KMS-11 (cell line): ENCODE results near the gene STAMBPL1.
"Not testable (repeated sequence)": the region's sequence is repeated elsewhere in the genome, so short reads cannot be mapped to it uniquely, and the experiment has no call there.

ENCODE experiments used
- H2AFZ ChIP-seq: fragments of 200-600 bp; sonication (generic); 2 replicates; pipeline ENCODE4 v1.6.1; 2016; ENCODE audit warnings: antibody characterized with exemption, mixed run types, low read depth
- H3K27ac ChIP-seq: fragments of 200-600 bp; sonication (generic); 2 replicates; pipeline ENCODE4 v1.6.1; 2016; ENCODE audit warnings: mild to moderate bottlenecking, mixed run types
- H3K27me3 ChIP-seq: fragments of 200-600 bp; sonication (generic); 2 replicates; pipeline ENCODE4 v1.6.1; 2017; ENCODE audit warnings: mild to moderate bottlenecking, low read depth, mixed run types, moderate library complexity; ENCODE audit not compliant: insufficient read depth
- H3K36me3 ChIP-seq: fragments of 200-600 bp; sonication (generic); 2 replicates; pipeline ENCODE4 v1.6.1; 2017; ENCODE audit warnings: mild to moderate bottlenecking, mixed run types; ENCODE audit not compliant: insufficient read depth
- H3K4me1 ChIP-seq: fragments of 200-600 bp; sonication (generic); 2 replicates; pipeline ENCODE4 v1.6.1; 2016; ENCODE audit warnings: mild to moderate bottlenecking, low read depth, mixed run types; ENCODE audit not compliant: poor library complexity, severe bottlenecking
- H3K4me2 ChIP-seq: fragments of 200-600 bp; sonication (generic); 2 replicates; pipeline ENCODE4 v1.7.0; 2016; ENCODE audit warnings: mild to moderate bottlenecking, mixed run types
- H3K4me3 ChIP-seq: fragments of 200-600 bp; sonication (generic); IDR thresholded peaks from 2 replicates; pipeline ENCODE4 v1.6.1; 2017; ENCODE audit warnings: low read depth, low read length, mixed read lengths; ENCODE audit not compliant: insufficient read depth
- H3K79me2 ChIP-seq: fragments of 200-600 bp; sonication (generic); 2 replicates; pipeline ENCODE4 v1.6.1; 2016; ENCODE audit warnings: low read depth, mixed run types; ENCODE audit not compliant: insufficient read depth
- H3K9ac ChIP-seq: fragments of 200-600 bp; sonication (generic); 2 replicates; pipeline ENCODE4 v1.6.1; 2016; ENCODE audit warnings: mild to moderate bottlenecking, mixed run types
- H4K20me1 ChIP-seq: fragments of 200-600 bp; sonication (generic); 2 replicates; pipeline ENCODE4 v1.6.1; 2016; ENCODE audit warnings: mild to moderate bottlenecking, mixed run types; ENCODE audit not compliant: insufficient read depth
- TF ChIP-seq, protein P1 (sequence below): fragments of 200-600 bp; sonication (generic); conservative IDR thresholded peaks from 2 replicates; pipeline ENCODE4 v1.6.1; 2017; ENCODE audit warnings: low read depth, mild to moderate bottlenecking, antibody characterized with exemption, low read length, moderate library complexity, mixed read lengths

The STAMBPL1 gene

DNA sequence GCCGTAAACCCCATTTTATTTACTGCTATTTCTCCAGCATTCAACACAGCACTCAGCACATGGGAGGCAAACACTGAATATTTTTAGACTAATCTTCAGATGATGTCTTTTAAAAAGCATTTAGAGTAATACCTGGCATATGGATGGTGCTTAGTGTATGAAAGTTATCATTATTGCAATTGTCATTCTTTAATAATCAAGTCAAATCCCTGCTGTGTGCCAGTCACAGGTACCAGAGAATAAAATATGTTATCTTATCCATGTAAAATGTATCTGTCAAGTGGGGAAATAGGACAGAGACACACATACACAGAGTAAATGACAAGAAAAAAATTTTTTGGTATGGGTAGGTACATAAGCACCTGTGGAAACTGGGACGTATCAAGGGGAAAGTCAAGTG is 46.9 kb upstream of the STAMBPL1 start:
- Histone ChIP-seq H3K79me2 (no peaks in the 10 kb centered on the region), H3K9ac (no peak overlapping the region), H3K36me3 (no peaks in the 10 kb centered on the region), H3K4me2 (no peak overlapping the region), H3K27me3 (no peaks in the 10 kb centered on the region), H2AFZ (no peak overlapping the region), H4K20me1 (no peaks in the 10 kb centered on the region), H3K4me3 (no peak overlapping the region), H3K4me1 (peaks cover 7% of the 10 kb centered on the region), H3K27ac (no peak overlapping the region)
- TF ChIP-seq, protein P1, sequence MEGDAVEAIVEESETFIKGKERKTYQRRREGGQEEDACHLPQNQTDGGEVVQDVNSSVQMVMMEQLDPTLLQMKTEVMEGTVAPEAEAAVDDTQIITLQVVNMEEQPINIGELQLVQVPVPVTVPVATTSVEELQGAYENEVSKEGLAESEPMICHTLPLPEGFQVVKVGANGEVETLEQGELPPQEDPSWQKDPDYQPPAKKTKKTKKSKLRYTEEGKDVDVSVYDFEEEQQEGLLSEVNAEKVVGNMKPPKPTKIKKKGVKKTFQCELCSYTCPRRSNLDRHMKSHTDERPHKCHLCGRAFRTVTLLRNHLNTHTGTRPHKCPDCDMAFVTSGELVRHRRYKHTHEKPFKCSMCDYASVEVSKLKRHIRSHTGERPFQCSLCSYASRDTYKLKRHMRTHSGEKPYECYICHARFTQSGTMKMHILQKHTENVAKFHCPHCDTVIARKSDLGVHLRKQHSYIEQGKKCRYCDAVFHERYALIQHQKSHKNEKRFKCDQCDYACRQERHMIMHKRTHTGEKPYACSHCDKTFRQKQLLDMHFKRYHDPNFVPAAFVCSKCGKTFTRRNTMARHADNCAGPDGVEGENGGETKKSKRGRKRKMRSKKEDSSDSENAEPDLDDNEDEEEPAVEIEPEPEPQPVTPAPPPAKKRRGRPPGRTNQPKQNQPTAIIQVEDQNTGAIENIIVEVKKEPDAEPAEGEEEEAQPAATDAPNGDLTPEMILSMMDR = no peak

DNA sequence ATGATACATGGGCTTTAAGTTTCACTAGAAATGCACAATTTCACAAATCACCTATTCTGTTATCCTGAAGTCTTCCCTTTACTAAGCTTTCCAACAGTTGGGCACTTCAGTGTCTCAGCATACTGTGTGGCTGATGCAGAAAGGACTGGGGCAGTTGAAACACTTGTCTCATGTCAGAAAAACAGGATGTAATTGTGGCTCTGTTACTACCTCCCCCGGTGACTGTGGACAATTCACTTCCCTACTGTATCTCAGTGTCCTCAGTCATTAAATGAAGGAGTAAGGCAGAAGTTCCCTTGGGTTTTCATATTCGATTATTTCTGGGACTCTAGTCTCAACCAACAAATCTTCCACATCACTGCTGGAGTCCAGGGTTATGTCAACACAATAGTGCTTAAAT is 46.3 kb upstream of the STAMBPL1 start:
- Histone ChIP-seq H3K4me2 (no peak overlapping the region), H4K20me1 (no peaks in the 10 kb centered on the region), H3K4me1 (peaks cover 7% of the 10 kb centered on the region), H3K27ac (no peak overlapping the region), H3K79me2 (no peaks in the 10 kb centered on the region), H2AFZ (no peak overlapping the region), H3K4me3 (no peak overlapping the region), H3K27me3 (no peaks in the 10 kb centered on the region), H3K9ac (no peak overlapping the region), H3K36me3 (no peaks in the 10 kb centered on the region)
- TF ChIP-seq, protein P1 = no peak

DNA sequence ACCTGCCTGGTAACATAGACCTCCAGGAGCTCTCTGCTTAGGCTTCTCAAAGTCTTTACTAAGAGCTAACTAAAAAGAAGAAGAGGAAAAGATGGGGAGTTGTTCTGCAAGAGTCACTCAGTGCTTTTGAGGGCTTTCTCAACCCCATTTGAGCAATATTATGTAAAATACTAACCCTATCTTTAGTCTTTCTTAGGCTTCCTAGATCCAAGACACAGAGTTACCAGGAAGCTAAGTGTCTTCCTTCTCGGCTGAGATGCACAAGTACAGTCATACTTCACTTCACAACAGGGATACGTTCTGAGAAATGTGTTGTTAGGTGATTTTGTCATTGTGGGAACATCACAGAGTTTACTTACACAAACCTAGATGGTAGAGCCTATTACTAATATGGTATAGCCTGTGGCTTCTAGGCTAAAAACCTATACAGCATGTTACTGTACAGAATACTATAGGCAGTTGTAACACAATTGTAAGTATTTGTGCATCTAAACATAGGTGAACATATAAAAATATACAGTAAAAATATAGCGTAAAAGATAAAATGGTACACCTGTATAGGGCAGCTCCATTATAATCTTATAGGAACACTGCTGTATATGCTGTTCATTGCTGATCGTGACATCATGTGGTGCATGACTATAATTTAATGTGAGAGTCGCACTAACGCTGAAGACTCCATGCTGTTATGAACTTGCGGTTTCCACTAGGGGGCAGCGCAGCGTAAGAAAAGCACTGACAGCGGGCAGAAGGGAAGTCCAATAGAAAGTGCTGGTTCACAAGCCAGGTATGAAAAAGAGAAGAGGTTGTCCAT is 44.7 kb upstream of the STAMBPL1 start:
- Histone ChIP-seq H3K9ac (no peak overlapping the region), H3K27ac (no peak overlapping the region), H3K79me2 (no peaks in the 10 kb centered on the region), H4K20me1 (no peaks in the 10 kb centered on the region), H3K4me3 (no peak overlapping the region), H3K4me1 (peaks cover 7% of the 10 kb centered on the region), H3K36me3 (no peaks in the 10 kb centered on the region), H3K27me3 (no peaks in the 10 kb centered on the region), H3K4me2 (no peak overlapping the region), H2AFZ (no peak overlapping the region; the same call in 1 of the 2 replicates)
- TF ChIP-seq, protein P1 = peak; percentile 91

DNA sequence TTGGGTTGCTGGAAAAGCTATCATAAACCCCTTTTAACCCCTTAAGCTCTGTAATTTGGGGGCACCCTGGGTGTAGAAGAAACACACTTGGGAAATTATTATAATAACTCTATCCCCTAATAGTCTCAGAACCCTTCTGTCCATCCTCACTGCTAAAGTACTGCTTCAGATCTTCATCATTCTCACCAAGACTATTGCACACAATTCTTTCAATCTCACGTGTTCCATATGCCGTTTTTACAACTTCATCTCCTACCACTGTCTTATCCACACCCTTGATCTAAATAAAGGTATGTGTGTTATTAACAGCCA is 44.2 kb upstream of the STAMBPL1 start:
- H3K79me2 ChIP-seq = no peaks in the 10 kb centered on the region
- no peak overlapping the region for H3K9ac ChIP-seq
- no peaks in the 10 kb centered on the region for H3K27me3 ChIP-seq
- TF ChIP-seq, protein P1 = 0 out of 2 replicates have a peak, but pooled peaks have one; percentile 6
- no peaks in the 10 kb centered on the region for H4K20me1 ChIP-seq
- no peak overlapping the region for H3K4me2 ChIP-seq
- peaks cover 12% of the 10 kb centered on the region for H3K4me1 ChIP-seq
- H2AFZ ChIP-seq = no peak overlapping the region
- no peaks in the 10 kb centered on the region for H3K36me3 ChIP-seq
- H3K27ac ChIP-seq = no peak overlapping the region
- no peak overlapping the region for H3K4me3 ChIP-seq

DNA sequence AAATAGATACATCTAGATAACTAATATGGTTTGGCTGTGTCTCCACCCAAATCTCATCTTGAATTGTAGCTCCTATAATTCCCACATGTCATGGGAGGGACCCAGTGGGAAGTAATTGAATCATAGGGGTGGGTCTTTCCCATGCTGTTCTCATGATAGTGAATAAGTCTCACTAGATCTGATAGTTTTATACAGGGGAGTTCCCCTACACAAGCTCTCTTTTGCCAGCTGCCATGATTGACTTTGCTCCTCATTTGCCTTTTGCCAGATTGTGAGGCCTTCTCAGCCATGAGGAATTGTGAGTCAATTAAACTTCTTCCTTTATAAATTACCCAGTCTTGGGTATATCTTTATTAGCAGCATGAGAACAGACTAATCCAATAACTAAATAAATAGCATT is 42.4 kb upstream of the STAMBPL1 start:
- not testable (repeated sequence) for H3K4me2 ChIP-seq, H2AFZ ChIP-seq

More for the DNA sequence above, 42.4 kb upstream of the STAMBPL1 start:
- not testable (repeated sequence) for H3K79me2 ChIP-seq, H3K27me3 ChIP-seq, H3K36me3 ChIP-seq, H4K20me1 ChIP-seq, H3K27ac ChIP-seq, H3K9ac ChIP-seq, H3K4me3 ChIP-seq
- H3K4me1 ChIP-seq = peaks cover 29% of the 10 kb centered on the region
